ENCODE measurements around the gene ATP9B.
"Not testable (repeated sequence)": the region's sequence is repeated elsewhere in the genome, so short reads cannot be mapped to it uniquely, and the experiment has no call there.

Gene ATP9B

DNA sequence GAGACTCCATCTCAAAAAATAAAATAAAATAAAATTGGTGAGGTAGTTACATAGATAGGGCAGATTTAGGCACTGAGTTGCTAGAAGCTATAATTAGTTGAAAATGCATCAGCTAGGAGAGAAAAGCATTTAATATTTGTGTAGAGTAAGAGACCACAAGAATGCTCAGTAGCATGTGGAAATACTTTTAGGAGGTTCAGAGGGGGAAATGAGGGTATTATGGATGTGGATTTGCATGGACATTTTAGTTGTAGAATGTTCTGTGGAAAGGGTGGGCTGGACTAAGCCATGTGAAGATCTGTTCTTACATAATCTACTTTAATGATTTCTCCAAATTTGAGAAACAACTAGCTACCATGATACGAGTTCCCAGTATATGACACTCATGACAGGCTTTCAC lies 95.5 kb downstream of the ATP9B start:
- no peaks in the 10 kb centered on the region for H3K4me1 ChIP-seq (ENCODE audit: control insufficient read depth, insufficient read depth, low read length)
- H3K9ac ChIP-seq (ENCODE audit: low read length) = no peak overlapping the region
- H3K27me3 ChIP-seq (ENCODE audit: control insufficient read depth, insufficient read depth, low read length) = no peaks in the 10 kb centered on the region
- no peak overlapping the region for H3K27ac ChIP-seq (ENCODE audit: low read depth, low read length)
- no peak overlapping the region for H3K4me3 ChIP-seq (ENCODE audit: low read length)
- peaks cover 5% of the 10 kb centered on the region for H3K36me3 ChIP-seq (ENCODE audit: control insufficient read depth, insufficient read depth, low read length)

DNA sequence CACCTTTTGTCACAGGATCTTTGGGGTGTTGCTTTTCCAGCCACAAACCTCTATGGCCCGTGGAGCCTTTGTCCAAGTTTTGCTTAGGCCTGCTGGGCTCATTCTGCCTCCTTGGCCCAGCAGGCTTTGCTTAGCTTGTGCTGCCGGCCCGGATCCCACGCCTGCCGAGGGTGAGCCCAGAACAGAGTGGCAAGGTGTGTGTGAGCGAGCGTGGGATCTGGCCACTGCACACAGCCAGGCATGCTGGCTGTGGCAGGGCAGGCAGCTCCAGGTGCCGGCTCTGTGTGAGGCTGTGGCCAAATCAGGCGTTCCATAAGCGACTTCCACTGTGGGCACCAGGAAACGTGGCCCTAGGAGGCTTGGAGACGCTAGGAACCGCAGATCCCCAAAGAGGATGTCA lies 97.5 kb downstream of the ATP9B start:
- H3K4me1 ChIP-seq (ENCODE audit: control insufficient read depth, insufficient read depth, low read length) = no peaks in the 10 kb centered on the region
- H3K36me3 ChIP-seq (ENCODE audit: control insufficient read depth, insufficient read depth, low read length) = peaks cover 5% of the 10 kb centered on the region

DNA sequence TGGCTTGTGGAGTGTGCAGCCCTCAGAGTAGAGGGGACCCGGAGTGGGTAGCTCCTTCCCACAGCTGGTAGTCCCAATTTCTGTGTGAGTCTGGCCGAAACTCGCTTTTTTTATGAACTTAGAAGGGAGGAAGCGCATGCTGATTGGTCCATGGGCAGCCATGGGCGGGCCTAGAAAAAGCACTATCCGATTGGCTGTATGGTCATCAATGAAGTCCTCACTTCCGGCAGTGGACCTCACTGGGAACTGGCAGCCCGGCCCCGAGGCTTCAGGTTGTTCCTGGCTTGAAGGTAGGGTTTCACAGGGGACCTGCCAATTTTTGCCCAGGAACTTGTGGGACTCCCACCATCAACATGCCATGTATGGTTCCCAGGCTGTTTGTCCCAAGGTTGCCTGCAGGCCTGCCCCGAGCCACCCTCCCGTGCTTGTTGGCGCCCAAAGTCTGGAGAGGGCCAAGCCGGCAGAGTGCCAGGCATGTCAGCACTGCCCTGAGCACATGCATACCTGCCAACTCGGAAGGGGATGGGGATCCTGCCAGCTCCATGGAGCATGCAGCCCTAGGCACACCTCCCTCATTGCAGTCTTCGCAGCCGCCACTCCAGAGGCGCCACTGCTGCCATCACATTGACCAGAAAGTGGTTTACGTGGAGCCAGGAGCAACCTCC lies 98.5 kb downstream of the ATP9B start:
- H3K27me3 ChIP-seq (ENCODE audit: control insufficient read depth, insufficient read depth, low read length) = no peaks in the 10 kb centered on the region
- H3K9ac ChIP-seq (ENCODE audit: low read length) = no peak overlapping the region
- no peaks in the 10 kb centered on the region for H3K4me1 ChIP-seq (ENCODE audit: control insufficient read depth, insufficient read depth, low read length)
- no peak overlapping the region for H3K27ac ChIP-seq (ENCODE audit: low read depth, low read length)
- no peak overlapping the region for H3K4me3 ChIP-seq (ENCODE audit: low read length)
- H3K36me3 ChIP-seq (ENCODE audit: control insufficient read depth, insufficient read depth, low read length) = peaks cover 5% of the 10 kb centered on the region

More for the DNA sequence above, 97.5 kb downstream of the ATP9B start:
- H3K27me3 ChIP-seq (ENCODE audit: control insufficient read depth, insufficient read depth, low read length) = no peaks in the 10 kb centered on the region
- H3K4me3 ChIP-seq (ENCODE audit: low read length) = no peak overlapping the region
- H3K27ac ChIP-seq (ENCODE audit: low read depth, low read length) = no peak overlapping the region
- H3K9ac ChIP-seq (ENCODE audit: low read length) = no peak overlapping the region

DNA sequence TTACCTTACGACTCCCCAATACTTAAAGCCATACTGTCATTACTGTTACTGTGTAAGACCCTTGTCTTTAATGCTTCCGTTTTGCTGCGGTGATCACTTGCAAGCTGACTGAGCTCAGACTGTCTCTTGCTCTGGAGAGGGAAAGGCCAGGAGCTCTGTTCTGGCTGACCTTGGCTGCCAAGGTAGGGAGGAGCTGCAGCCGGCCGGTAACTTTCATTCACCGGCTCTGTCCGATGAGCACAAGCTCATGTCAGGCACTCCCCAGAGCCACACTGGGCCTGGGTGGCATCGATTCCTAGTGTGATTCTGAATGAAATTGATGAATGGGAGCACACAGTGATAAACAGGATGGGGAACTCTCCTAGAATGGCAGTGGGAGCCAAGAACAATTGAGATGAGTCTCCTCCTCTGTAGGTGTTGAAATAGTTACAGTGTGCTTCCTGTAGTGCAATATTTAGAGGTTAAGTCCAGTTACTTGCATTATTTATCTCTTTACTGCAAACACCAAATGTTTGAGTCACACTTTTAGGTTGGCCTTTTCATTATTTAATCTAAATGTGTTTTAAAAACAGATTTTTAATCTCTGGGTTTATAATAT lies 100.9 kb downstream of the ATP9B start:
- Histone ChIP-seq H3K9ac (ENCODE audit: low read length) (no peak overlapping the region), H3K4me3 (ENCODE audit: low read length) (no peak overlapping the region), H3K27ac (ENCODE audit: low read depth, low read length) (no peak overlapping the region), H3K36me3 (ENCODE audit: control insufficient read depth, insufficient read depth, low read length) (peaks cover 5% of the 10 kb centered on the region), H3K27me3 (ENCODE audit: control insufficient read depth, insufficient read depth, low read length) (no peaks in the 10 kb centered on the region), H3K4me1 (ENCODE audit: control insufficient read depth, insufficient read depth, low read length) (no peaks in the 10 kb centered on the region)

DNA sequence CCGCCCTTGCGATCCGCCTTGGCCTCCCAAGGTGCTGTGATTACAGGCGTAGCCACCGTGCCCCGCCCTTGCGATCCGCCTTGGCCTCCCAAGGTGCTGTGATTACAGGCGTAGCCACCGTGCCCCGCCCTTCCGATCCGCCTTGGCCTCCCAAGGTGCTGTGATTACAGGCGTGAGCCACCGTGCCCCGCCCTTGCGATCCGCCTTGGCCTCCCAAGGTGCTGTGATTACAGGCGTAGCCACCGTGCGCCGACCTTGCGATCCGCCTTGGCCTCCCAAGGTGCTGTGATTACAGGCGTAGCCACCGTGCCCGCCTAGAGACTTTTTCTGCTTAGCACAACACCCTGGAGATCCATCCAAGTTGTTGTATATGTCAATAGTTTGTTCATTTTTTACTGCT lies 103.1 kb downstream of the ATP9B start:
- H3K27me3 ChIP-seq (ENCODE audit: control insufficient read depth, insufficient read depth, low read length); H3K4me3 ChIP-seq (ENCODE audit: low read length); H3K4me1 ChIP-seq (ENCODE audit: control insufficient read depth, insufficient read depth, low read length); H3K27ac ChIP-seq (ENCODE audit: low read depth, low read length); H3K36me3 ChIP-seq (ENCODE audit: control insufficient read depth, insufficient read depth, low read length); H3K9ac ChIP-seq (ENCODE audit: low read length): not testable (repeated sequence)

DNA sequence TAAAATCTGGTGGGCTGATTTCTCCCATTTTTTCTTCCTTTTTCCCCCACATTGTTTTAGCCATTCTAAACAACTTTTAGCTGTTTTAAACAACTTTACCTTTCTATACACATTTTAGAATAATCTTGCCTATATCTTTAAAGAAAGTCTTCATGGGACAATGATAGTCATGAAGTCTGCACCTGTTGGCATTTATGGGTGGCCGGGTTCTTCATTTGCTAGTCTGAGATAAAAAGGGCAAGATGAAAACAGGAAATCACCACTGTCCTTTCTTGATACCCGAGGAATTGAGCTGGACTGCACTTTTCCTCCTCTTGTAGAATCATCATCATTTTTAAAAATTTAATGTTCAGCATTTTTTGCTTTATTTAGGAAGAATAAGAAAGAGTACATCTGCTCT lies 104.5 kb downstream of the ATP9B start:
- H3K4me1 ChIP-seq (ENCODE audit: control insufficient read depth, insufficient read depth, low read length) = no peaks in the 10 kb centered on the region
- no peak overlapping the region for H3K4me3 ChIP-seq (ENCODE audit: low read length)
- H3K9ac ChIP-seq (ENCODE audit: low read length) = no peak overlapping the region
- no peaks in the 10 kb centered on the region for H3K27me3 ChIP-seq (ENCODE audit: control insufficient read depth, insufficient read depth, low read length)
- no peak overlapping the region for H3K27ac ChIP-seq (ENCODE audit: low read depth, low read length)
- peaks cover 2% of the 10 kb centered on the region for H3K36me3 ChIP-seq (ENCODE audit: control insufficient read depth, insufficient read depth, low read length)

DNA sequence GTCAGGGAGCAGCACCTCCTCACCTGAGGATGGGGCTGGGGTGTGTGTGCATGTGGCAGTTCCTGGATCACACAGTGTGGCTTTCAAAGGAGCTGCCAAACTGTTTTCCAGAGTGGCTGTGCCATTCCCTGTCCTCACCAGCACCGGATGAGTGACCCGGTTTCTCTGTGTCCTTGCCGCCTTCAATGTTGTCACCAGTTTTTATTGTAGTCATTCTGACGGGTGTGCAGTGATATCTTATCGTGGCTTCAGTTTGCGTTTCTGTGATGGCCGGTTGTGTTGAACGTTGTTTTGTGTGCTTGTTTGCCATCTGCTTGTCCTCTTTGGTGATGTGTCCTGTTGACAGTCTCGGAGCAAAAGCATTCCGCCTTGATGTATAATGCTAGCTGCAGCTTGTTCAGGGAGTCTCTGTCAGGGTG lies 108.9 kb downstream of the ATP9B start:
- Histone ChIP-seq H3K9ac (ENCODE audit: low read length) (no peak overlapping the region), H3K4me1 (ENCODE audit: control insufficient read depth, insufficient read depth, low read length) (no peaks in the 10 kb centered on the region), H3K27ac (ENCODE audit: low read depth, low read length) (no peak overlapping the region), H3K36me3 (ENCODE audit: control insufficient read depth, insufficient read depth, low read length) (peaks cover 2% of the 10 kb centered on the region), H3K4me3 (ENCODE audit: low read length) (no peak overlapping the region), H3K27me3 (ENCODE audit: control insufficient read depth, insufficient read depth, low read length) (no peaks in the 10 kb centered on the region)

DNA sequence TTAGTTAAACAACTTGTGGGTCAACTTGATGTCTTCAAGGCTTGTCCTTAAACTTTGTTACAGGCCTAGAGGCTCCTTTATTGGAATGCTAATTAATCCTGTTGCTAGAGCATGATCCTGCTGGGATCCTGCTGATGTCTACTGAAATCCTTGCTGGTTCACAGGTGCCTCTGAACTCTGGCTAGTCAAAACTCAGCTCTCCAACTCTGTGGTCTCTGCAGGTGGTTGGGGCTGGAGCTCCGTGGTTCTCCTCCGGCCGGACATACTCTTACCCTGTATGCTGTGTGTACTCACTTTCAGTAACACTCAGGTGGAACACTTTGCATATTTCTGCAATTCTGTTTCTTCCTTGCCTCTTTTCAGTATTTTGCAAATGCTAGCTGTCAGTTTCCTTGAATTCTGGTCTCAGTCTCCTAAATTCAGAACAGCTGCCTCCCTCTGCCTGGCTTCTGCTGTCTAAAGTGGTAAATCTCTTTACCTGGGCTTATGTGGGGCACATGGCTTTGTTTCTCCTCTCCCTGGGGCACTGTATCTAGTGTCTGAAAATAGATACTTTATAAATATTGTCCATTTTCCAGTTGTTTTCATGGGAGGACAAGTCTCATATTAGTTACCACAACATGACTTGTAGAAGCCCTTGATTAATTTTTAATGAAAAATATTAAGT lies 113.0 kb downstream of the ATP9B start:
- H3K4me3 ChIP-seq (ENCODE audit: low read length) = no peak overlapping the region
- H3K36me3 ChIP-seq (ENCODE audit: control insufficient read depth, insufficient read depth, low read length) = peaks cover under 1% of the 10 kb centered on the region
- no peaks in the 10 kb centered on the region for H3K27me3 ChIP-seq (ENCODE audit: control insufficient read depth, insufficient read depth, low read length)
- H3K27ac ChIP-seq (ENCODE audit: low read depth, low read length) = no peak overlapping the region
- H3K4me1 ChIP-seq (ENCODE audit: control insufficient read depth, insufficient read depth, low read length) = no peaks in the 10 kb centered on the region
- no peak overlapping the region for H3K9ac ChIP-seq (ENCODE audit: low read length)

DNA sequence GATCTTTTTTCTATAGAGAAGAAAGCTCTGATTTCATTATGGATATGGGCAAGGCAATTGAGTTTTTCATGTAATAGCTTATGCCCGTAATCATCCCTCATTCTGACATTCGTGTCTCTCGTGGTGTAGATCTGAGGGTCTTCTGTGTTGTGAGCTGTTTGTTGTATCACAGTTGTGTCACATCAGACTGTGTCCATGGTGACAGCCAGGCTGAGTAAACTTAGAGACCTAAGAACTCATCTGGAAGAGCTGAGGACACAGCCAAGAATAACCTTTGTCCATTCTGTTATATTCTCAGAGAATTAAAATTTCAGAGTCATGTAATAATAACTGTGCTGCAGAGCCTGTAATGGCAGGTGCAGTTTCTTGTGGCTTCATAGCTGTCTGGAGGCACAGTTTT lies 116.5 kb downstream of the ATP9B start:
- no peak overlapping the region for H3K27ac ChIP-seq (ENCODE audit: low read depth, low read length)
- no peak overlapping the region for H3K9ac ChIP-seq (ENCODE audit: low read length)
- H3K4me3 ChIP-seq (ENCODE audit: low read length) = no peak overlapping the region
- H3K4me1 ChIP-seq (ENCODE audit: control insufficient read depth, insufficient read depth, low read length) = no peaks in the 10 kb centered on the region
- H3K36me3 ChIP-seq (ENCODE audit: control insufficient read depth, insufficient read depth, low read length) = no peaks in the 10 kb centered on the region
- H3K27me3 ChIP-seq (ENCODE audit: control insufficient read depth, insufficient read depth, low read length) = no peaks in the 10 kb centered on the region

DNA sequence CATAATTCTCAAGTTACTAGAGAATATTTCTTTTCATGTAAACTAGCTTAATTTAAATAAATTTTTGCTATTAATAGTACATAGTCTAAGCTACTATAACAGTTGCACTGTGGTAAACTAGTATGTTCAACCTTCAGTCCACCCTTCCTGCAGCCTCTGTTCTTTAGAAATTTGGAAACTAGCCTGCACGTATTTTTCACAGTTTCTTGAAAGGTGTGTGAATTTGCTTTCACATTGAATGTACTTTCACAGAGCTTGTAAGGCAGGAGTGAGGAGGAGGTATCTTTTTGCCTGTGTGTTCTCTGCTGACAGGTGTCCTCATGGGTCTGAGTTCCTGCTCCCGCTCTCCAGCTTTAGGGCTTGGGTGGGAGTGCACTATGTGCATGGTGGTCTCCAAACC lies 117.5 kb downstream of the ATP9B start:
- Histone ChIP-seq H3K4me1 (ENCODE audit: control insufficient read depth, insufficient read depth, low read length) (no peaks in the 10 kb centered on the region), H3K4me3 (ENCODE audit: low read length) (no peak overlapping the region), H3K9ac (ENCODE audit: low read length) (no peak overlapping the region), H3K27ac (ENCODE audit: low read depth, low read length) (no peak overlapping the region), H3K36me3 (ENCODE audit: control insufficient read depth, insufficient read depth, low read length) (no peaks in the 10 kb centered on the region), H3K27me3 (ENCODE audit: control insufficient read depth, insufficient read depth, low read length) (no peaks in the 10 kb centered on the region)

DNA sequence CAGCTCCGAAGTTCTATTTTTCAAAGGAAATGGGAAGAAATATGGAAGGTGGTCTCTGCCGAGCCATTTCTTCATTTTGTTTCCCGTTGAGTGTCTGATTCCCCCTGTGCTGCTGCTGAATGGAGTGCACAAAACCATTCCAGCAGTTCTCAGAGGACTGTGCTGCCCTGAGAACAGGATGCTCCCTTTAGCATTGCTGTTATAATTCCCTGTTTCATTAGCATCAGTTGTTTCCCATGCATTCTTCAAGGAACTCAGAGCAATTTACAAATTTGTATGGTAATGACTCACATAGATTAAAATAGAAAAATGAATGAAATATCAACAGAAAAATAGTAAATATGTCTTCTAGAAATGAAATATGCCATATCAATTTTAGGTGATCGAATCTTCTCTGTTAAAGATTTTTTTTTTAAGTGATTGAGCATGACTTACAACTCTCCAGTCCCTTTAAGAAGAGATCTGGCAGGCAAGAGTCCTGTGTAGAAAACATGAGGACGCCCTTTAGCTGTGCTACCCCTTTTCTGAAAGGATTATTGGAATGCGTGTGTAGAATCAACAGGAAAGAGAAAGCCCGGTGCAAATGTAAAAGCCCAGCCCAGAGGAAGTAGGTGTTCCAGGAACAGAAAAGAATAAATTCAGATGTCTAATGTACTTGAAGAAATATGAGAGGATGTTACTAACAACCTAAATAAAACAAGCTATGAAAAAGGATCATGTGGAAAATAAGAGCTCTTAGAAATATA lies 118.5 kb downstream of the ATP9B start:
- Histone ChIP-seq H3K9ac (ENCODE audit: low read length) (no peak overlapping the region), H3K4me1 (ENCODE audit: control insufficient read depth, insufficient read depth, low read length) (no peaks in the 10 kb centered on the region), H3K27ac (ENCODE audit: low read depth, low read length) (no peak overlapping the region), H3K36me3 (ENCODE audit: control insufficient read depth, insufficient read depth, low read length) (no peaks in the 10 kb centered on the region), H3K4me3 (ENCODE audit: low read length) (no peak overlapping the region), H3K27me3 (ENCODE audit: control insufficient read depth, insufficient read depth, low read length) (no peaks in the 10 kb centered on the region)

DNA sequence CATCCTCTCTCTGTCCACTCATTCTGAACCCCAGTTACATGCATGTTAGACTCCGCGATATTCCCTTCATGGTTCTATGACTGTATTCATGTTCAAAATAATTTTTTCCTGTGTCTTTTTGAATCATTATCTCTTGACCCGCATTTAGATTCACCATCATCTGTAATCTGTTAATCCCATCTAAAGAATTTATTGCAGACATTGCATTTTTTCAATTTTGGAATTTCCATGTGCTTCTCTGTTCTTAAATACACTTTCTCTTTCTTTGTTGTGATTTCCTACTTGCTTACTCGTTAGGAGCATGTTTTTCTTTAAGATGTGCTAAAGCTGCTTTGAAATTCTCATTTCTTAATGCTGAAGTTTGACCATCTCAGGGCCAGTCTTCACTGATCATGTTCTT lies 122.2 kb downstream of the ATP9B start:
- no peak overlapping the region for H3K4me3 ChIP-seq (ENCODE audit: low read length)
- peaks cover 4% of the 10 kb centered on the region for H3K36me3 ChIP-seq (ENCODE audit: control insufficient read depth, insufficient read depth, low read length)
- H3K4me1 ChIP-seq (ENCODE audit: control insufficient read depth, insufficient read depth, low read length) = no peaks in the 10 kb centered on the region
- H3K27me3 ChIP-seq (ENCODE audit: control insufficient read depth, insufficient read depth, low read length) = no peaks in the 10 kb centered on the region
- H3K9ac ChIP-seq (ENCODE audit: low read length) = no peak overlapping the region
- H3K27ac ChIP-seq (ENCODE audit: low read depth, low read length) = no peak overlapping the region

Measured in rectal smooth muscle tissue (tissue), 1 donor.